HG02588 (cell line): ENCODE results near the gene RNF207.

ENCODE experiments used
- ATAC-seq: cut with Tn5 transposase; IDR thresholded peaks from one replicate; pipeline ENCODE4 v1.9.1; 2021; ENCODE audit warnings: mild to moderate bottlenecking, moderate library complexity; ENCODE audit not compliant: unreplicated experiment

Gene RNF207

GRCh38 chr1:6265151-6265550, 59.2 kb downstream of the RNF207 start:
- no peak for ATAC-seq

GRCh38 chr1:6266641-6267040, 60.7 kb downstream of the RNF207 start:
- ATAC-seq = no peak

GRCh38 chr1:6267686-6268322, 61.9 kb downstream of the RNF207 start:
- no peak for ATAC-seq

- ATAC-seq = no peak
Observed at GRCh38 chr1:6268415-6268814, 62.5 kb downstream of the RNF207 start.

- ATAC-seq = no peak
Observed at GRCh38 chr1:6269296-6269695, 63.4 kb downstream of the RNF207 start.

GRCh38 chr1:6269720-6270400, 63.9 kb downstream of the RNF207 start:
- no peak for ATAC-seq

GRCh38 chr1:6270401-6270800, 64.5 kb downstream of the RNF207 start:
- ATAC-seq = no peak
